Loucy (cell line): ENCODE measurements around the gene CD6.

ENCODE experiments used
- H2AFZ ChIP-seq: fragments of 200-600 bp; sonication (generic); 2 replicates; pipeline ENCODE4 v1.6.0; 2016; ENCODE audit warnings: antibody characterized with exemption, mild to moderate bottlenecking, low read length, moderate library complexity
- H3F3A ChIP-seq: fragments of 200-600 bp; 2 replicates; pipeline ENCODE4 v1.6.0; 2016; ENCODE audit warnings: antibody characterized with exemption, low read depth, mild to moderate bottlenecking
- H3K27me3 ChIP-seq: fragments of 200-600 bp; sonication (generic); 2 replicates; pipeline ENCODE4 v1.6.1; 2014; ENCODE audit warnings: low read length, mild to moderate bottlenecking; ENCODE audit not compliant: insufficient read depth, poor library complexity, severe bottlenecking
- H3K36me3 ChIP-seq: fragments of 200-600 bp; sonication (generic); 2 replicates; pipeline ENCODE4 v1.6.1; 2016; ENCODE audit warnings: low read length; ENCODE audit not compliant: insufficient read depth
- H3K4me1 ChIP-seq: fragments of 200-600 bp; sonication (generic); 2 replicates; pipeline ENCODE4 v1.5.1; 2014; ENCODE audit warnings: low read length, mild to moderate bottlenecking; ENCODE audit not compliant: insufficient read depth, poor library complexity, severe bottlenecking
- H3K4me2 ChIP-seq: fragments of 200-600 bp; sonication (generic); 2 replicates; pipeline ENCODE4 v1.6.0; 2014; ENCODE audit warnings: antibody characterized with exemption, low read length, low read depth, mild to moderate bottlenecking; ENCODE audit not compliant: poor library complexity, severe bottlenecking
- H3K4me3 ChIP-seq: fragments of 200-600 bp; sonication (generic); 2 replicates; pipeline ENCODE4 v1.5.1; 2014; ENCODE audit warnings: low read length, mild to moderate bottlenecking, mixed read lengths; ENCODE audit not compliant: poor library complexity, severe bottlenecking
- H3K79me2 ChIP-seq: fragments of 200-600 bp; sonication (generic); 2 replicates; pipeline ENCODE4 v1.6.1; 2014; ENCODE audit warnings: low read length; ENCODE audit not compliant: insufficient read depth
- H3K9ac ChIP-seq: fragments of 200-600 bp; sonication (generic); 2 replicates; pipeline ENCODE4 v1.6.0; 2014; ENCODE audit warnings: mild to moderate bottlenecking, low read depth, low read length, moderate library complexity; ENCODE audit not compliant: poor library complexity, severe bottlenecking
- H3K9me2 ChIP-seq: fragments of 200-600 bp; sonication (generic); replicated peaks from 2 replicates; pipeline ENCODE4 v1.6.1; 2016; ENCODE audit warnings: low read depth, low read length, mixed read lengths
- H3K9me3 ChIP-seq: fragments of 200-600 bp; sonication (generic); 2 replicates; pipeline ENCODE4 v1.6.1; 2014; ENCODE audit warnings: mild to moderate bottlenecking, antibody characterized with exemption, low read length, low read depth; ENCODE audit not compliant: insufficient read depth
- H4K20me1 ChIP-seq: fragments of 200-600 bp; sonication (generic); 2 replicates; pipeline ENCODE4 v1.6.0; 2014; ENCODE audit warnings: antibody characterized with exemption, low read length, mild to moderate bottlenecking; ENCODE audit not compliant: insufficient read depth, poor library complexity, severe bottlenecking
- CTCF ChIP-seq: fragments of 200-600 bp; sonication (generic); conservative IDR thresholded peaks from 2 replicates; pipeline ENCODE4 v1.5.1; 2014; ENCODE audit warnings: mild to moderate bottlenecking, antibody characterized with exemption, low read length
- EZH2phosphoT487 ChIP-seq: fragments of 200-600 bp; IDR thresholded peaks from 2 replicates; pipeline ENCODE4 v1.6.1; 2018; ENCODE audit warnings: antibody characterized with exemption, mild to moderate bottlenecking, moderate library complexity, borderline replicate concordance

Gene CD6

GRCh38 chr11:61049063-61049377, 77.5 kb downstream of the CD6 start:
- Histone ChIP-seq H2AFZ (no peak overlapping the region), H4K20me1 (no peaks in the 10 kb centered on the region)
- TF ChIP-seq EZH2phosphoT487 (no peak), CTCF (no peak)

GRCh38 chr11:61049859-61050258, 78.4 kb downstream of the CD6 start:
- H3K79me2 ChIP-seq: no peaks in the 10 kb centered on the region
- no peaks in the 10 kb centered on the region for H3K9me2 ChIP-seq
- no peak overlapping the region for H3K4me3 ChIP-seq
- TF ChIP-seq CTCF: no peak
- no peak for TF ChIP-seq EZH2phosphoT487
- no peaks in the 10 kb centered on the region for H3F3A ChIP-seq
- no peaks in the 10 kb centered on the region for H3K36me3 ChIP-seq
- no peak overlapping the region for H3K4me2 ChIP-seq
- no peak overlapping the region for H2AFZ ChIP-seq
- H4K20me1 ChIP-seq: no peaks in the 10 kb centered on the region
- H3K4me1 ChIP-seq: no peaks in the 10 kb centered on the region
- no peaks in the 10 kb centered on the region for H3K27me3 ChIP-seq
- H3K9ac ChIP-seq: no peak overlapping the region
- no peaks in the 10 kb centered on the region for H3K9me3 ChIP-seq

More at GRCh38 chr11:61049063-61049377, 77.5 kb downstream of the CD6 start:
- Histone ChIP-seq H3F3A (no peaks in the 10 kb centered on the region), H3K27me3 (no peaks in the 10 kb centered on the region), H3K4me2 (no peak overlapping the region), H3K79me2 (no peaks in the 10 kb centered on the region), H3K9me3 (no peaks in the 10 kb centered on the region), H3K36me3 (no peaks in the 10 kb centered on the region), H3K4me3 (no peak overlapping the region), H3K9ac (no peak overlapping the region), H3K4me1 (no peaks in the 10 kb centered on the region), H3K9me2 (no peaks in the 10 kb centered on the region)

GRCh38 chr11:61052182-61052972, 80.9 kb downstream of the CD6 start:
- no peaks in the 10 kb centered on the region for H3K79me2 ChIP-seq
- no peaks in the 10 kb centered on the region for H3K9me3 ChIP-seq
- H3K4me3 ChIP-seq: no peak overlapping the region
- no peaks in the 10 kb centered on the region for H3F3A ChIP-seq
- no peak overlapping the region for H2AFZ ChIP-seq
- no peaks in the 10 kb centered on the region for H3K27me3 ChIP-seq
- H3K4me2 ChIP-seq: no peak overlapping the region
- no peaks in the 10 kb centered on the region for H4K20me1 ChIP-seq
- TF ChIP-seq EZH2phosphoT487 (no peak), CTCF (no peak)
- no peaks in the 10 kb centered on the region for H3K4me1 ChIP-seq
- H3K36me3 ChIP-seq: no peaks in the 10 kb centered on the region
- no peaks in the 10 kb centered on the region for H3K9me2 ChIP-seq
- H3K9ac ChIP-seq: no peak overlapping the region
